Esophagus squamous epithelium (tissue), 5 donors: ENCODE results near the gene GLA. TPM values are rescaled to one million over a fixed set of nuclear protein-coding genes. Genes with fewer than 3 reads are reported as not detected.

Experiments used
- DNase-seq: peaks from one replicate; lab custom pipeline; 2025; lab: John Stamatoyannopoulos, UW
- H3K27ac ChIP-seq, 4 donors: fragments of 200-600 bp; sonication (generic); one replicate each; pipeline ENCODE4 v1.5.1; 2016 to 2019; ENCODE audit warnings: mild to moderate bottlenecking in 1 of 4
- H3K27me3 ChIP-seq, 4 donors: fragments of 200-600 bp; sonication (generic); 1 replicate in 3 of 4; 2 replicates in 1 of 4; pipeline versions ENCODE4 v1.5.1 to v1.6.0; 2017 to 2021; ENCODE audit warnings: antibody characterized with exemption in 1 of 4
- H3K36me3 ChIP-seq, 3 donors: fragments of 200-600 bp; sonication (generic); one replicate each; pipeline ENCODE4 v1.5.1; 2016 to 2019
- H3K4me1 ChIP-seq, 3 donors: fragments of 200-600 bp; sonication (generic); one replicate each; pipeline ENCODE4 v1.5.1; 2017 to 2019
- H3K4me3 ChIP-seq, 4 donors: fragments of 200-600 bp; sonication (generic); 1 replicate in 3 of 4; 2 replicates in 1 of 4; pipeline ENCODE4 v1.5.1; 2016 to 2019; ENCODE audit warnings: mild to moderate bottlenecking in 2 of 4, moderate library complexity in 1 of 4
- H3K9me3 ChIP-seq, 3 donors: fragments of 200-600 bp; sonication (generic); one replicate each; pipeline ENCODE4 v1.5.1; 2016 to 2019
- POLR2A ChIP-seq, 4 donors: fragments of 450-650 bp; IDR thresholded peaks; one replicate each; pipeline ENCODE4 v1.6.1; 2017; ENCODE audit warnings: antibody characterized with exemption in 4 of 4, mild to moderate bottlenecking in 4 of 4, moderate library complexity in 3 of 4
- WGBS, 2 donors: methylation state at CpG; one replicate each; pipeline ENCODE4 v1.1.5; 2018; 5-methylcytosine and 5-hydroxymethylcytosine counted together
- intact Hi-C: fragments of 100-400 bp; cut with DNase I; formaldehyde crosslinking; loops from one replicate; pipeline ENCODE4 v1.15.0; 2022
- total RNA-seq, 4 donors: library from RNA; depleted of rRNA; stranded (reverse); fragments of >200 nt; gene quantifications; one replicate each; pipeline ENCODE4 v1.1.0, GENCODE V29; 2016
- TF ChIP-seq, protein P1 (sequence below), 6 experiments: fragments of 450-650 bp in 4 of 6; fragments of 200-600 bp in 2 of 6; sonication (generic) in 2 of 6; IDR thresholded peaks; one replicate each; pipeline ENCODE4 v1.5.1; 2016 to 2019; ENCODE audit warnings: antibody characterized with exemption in 6 of 6, mild to moderate bottlenecking in 4 of 6, moderate library complexity in 4 of 6
- donor health status: DM: yes; HTN: yes; CAD: no.

Gene GLA
- total RNA-seq, 4 donors from 2014 or later = 12.2 to 32.8 (median 21.9) TPM

DNA sequence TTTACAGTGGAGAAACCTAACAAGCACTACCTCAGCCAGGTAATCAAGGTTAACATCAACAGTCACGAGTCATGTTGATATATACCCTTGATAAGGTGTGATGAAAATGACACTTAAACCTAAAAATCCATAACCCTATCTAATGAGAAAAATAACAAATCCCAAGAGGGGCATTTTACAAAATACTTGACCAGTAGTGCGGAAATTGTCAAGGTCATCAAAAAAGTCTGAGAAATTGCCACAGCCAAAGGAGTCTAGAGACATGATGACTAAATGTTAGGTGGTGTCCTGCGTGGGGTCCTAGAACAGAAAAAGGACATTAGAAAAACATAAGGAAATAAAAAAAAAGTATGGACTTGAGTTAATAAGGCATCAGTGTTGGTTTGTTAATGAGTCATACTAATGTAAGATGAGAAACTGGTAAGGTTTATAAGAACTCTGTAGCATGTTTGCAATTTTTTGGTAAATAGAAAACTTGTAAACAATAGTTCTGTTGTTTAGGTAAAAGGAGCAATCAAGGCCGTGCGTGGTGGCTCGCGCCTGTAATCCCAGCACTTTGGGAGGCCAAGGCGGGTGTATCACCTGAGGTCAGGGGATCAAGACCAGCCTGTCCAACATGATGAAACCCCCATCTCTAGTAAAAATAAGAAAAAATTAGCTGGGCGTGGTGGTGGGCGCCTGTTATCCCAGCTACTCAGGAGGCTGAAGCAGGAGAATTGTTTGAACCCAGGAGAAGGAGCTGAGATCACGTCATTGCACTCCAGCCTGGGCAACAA is 14.0 kb downstream of the GLA start:
- TF ChIP-seq, protein P1, sequence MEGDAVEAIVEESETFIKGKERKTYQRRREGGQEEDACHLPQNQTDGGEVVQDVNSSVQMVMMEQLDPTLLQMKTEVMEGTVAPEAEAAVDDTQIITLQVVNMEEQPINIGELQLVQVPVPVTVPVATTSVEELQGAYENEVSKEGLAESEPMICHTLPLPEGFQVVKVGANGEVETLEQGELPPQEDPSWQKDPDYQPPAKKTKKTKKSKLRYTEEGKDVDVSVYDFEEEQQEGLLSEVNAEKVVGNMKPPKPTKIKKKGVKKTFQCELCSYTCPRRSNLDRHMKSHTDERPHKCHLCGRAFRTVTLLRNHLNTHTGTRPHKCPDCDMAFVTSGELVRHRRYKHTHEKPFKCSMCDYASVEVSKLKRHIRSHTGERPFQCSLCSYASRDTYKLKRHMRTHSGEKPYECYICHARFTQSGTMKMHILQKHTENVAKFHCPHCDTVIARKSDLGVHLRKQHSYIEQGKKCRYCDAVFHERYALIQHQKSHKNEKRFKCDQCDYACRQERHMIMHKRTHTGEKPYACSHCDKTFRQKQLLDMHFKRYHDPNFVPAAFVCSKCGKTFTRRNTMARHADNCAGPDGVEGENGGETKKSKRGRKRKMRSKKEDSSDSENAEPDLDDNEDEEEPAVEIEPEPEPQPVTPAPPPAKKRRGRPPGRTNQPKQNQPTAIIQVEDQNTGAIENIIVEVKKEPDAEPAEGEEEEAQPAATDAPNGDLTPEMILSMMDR (IDR thresholded peaks at IDR 0.05) = no peak
- no peak for TF ChIP-seq POLR2A (IDR thresholded peaks at IDR 0.05)
- WGBS, 2 donors = 79 to 80% methylated on average over 11 of the region's 11 CpGs
- H3K27me3 ChIP-seq = no peaks in the 10 kb centered on the region
- no peak for DNase-seq
- H3K4me3 ChIP-seq = no peak overlapping the region
- peaks cover 0 to 11% (median 0%) of the 10 kb centered on the region in 3 donors for H3K36me3 ChIP-seq
- H3K27ac ChIP-seq = no peak overlapping the region
- peaks cover 0 to 21% (median 7%) of the 10 kb centered on the region in 3 donors for H3K4me1 ChIP-seq
- H3K9me3 ChIP-seq = no peaks in the 10 kb centered on the region
- intact Hi-C loops = no loop called here

DNA sequence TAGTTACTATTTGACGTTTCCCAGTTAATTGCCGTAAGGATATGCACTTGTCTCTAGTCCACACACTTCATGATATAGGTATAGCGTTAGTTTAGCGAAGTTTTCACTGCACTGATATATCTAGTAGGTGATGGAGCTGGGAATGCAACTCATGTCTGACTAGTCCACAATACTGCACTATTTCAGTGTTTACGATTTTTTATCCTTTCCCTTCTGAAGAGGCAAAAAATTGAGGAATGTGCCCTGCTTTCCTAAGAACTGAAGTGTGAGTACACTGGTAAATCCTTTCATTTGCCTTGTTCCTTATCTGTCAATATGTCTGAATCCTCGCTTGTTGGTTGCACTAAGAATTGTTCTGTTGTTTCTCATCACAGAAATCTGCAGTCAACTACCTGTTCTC is 15.9 kb downstream of the GLA start:
- no peaks in the 10 kb centered on the region for H3K9me3 ChIP-seq
- WGBS, 2 donors = 22 to 50% methylated on average over 5 to 6 of the region's 6 CpGs
- peaks cover 0 to 14% (median 7%) of the 10 kb centered on the region in 3 donors for H3K4me1 ChIP-seq
- H3K27me3 ChIP-seq = no peaks in the 10 kb centered on the region
- TF ChIP-seq POLR2A (IDR thresholded peaks at IDR 0.05) = no peak
- TF ChIP-seq, protein P1 (IDR thresholded peaks at IDR 0.05) = no peak
- intact Hi-C loops = no loop called here
- H3K27ac ChIP-seq = peak overlapping the region; percentile 75 to 86 (median 84)
- no peak for DNase-seq
- H3K36me3 ChIP-seq = peaks cover 0 to 11% (median 0%) of the 10 kb centered on the region in 3 donors
- peak overlapping the region; percentile 44 to 70 (median 58) for H3K4me3 ChIP-seq

DNA sequence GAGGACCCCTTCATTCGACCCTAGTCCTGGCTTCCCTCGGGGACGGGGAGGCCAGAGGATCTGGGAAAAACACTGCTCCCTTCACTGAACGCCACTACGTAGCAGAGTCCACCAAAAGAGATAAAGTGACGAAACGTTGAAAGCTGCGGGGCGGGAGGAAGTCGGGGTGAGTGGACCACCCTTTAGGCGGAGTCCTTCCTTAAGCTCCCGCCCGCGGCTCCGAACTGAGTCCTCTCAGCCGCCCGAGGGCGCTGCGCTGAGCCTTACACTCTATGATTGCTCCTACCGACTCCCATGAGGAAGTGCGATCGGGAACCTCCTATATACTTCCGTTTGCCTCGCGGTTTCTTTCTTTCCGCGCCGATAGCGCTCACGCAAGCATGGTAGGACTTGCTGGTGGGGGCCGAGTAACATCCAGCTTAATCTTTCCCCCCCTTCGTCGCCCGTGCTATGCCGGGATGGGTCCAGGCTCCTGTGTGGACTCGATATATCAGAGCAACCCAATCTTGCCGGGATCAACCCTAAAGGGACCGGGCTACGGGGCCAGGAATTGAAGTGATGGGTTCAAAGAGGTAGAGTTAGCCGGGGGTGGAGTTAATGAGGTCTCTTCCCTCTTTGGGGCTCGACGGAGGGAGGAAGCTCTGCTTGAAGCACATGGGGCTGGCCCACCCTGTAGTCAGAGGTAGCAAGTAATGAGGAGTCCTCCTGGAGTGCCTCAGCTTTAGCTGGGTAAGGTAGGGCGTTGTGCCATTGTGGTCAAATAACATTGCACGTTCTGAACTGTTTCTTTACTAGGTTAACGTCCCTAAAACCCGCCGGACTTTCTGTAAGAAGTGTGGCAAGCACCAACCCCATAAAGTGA is 16.8 kb downstream of the GLA start, which contains the start of gene RPL36A:
Gene RPL36A (plus strand): TSS at position 348 of the 862 bp plus-strand sequence. CDS start 33 bp downstream, at position 381.
- Histone ChIP-seq H3K36me3 (peaks cover 0 to 11% (median 0%) of the 10 kb centered on the region in 3 donors), H3K4me3 (peak within 1 kb of the TSS; percentile 44 to 70 (median 58)), H3K27ac (peak within 1 kb of the TSS; percentile 75 to 86 (median 84)), H3K27me3 (no peaks in the 10 kb centered on the region), H3K4me1 (peaks cover 0 to 14% (median 7%) of the 10 kb centered on the region in 3 donors), H3K9me3 (no peaks in the 10 kb centered on the region)
- 0 to 35% methylated on average over 15 to 27 of the region's 47 CpGs for WGBS, 2 donors
- TF ChIP-seq, protein P1 (IDR thresholded peaks at IDR 0.05) = peak; percentile 45 to 70 (median 56)
- peak in 3 of 4 donors; percentile 49 to 85 (median 74) for TF ChIP-seq POLR2A (IDR thresholded peaks at IDR 0.05)
- DNase-seq = peak; percentile 27
- intact Hi-C loops = no loop called here

DNA sequence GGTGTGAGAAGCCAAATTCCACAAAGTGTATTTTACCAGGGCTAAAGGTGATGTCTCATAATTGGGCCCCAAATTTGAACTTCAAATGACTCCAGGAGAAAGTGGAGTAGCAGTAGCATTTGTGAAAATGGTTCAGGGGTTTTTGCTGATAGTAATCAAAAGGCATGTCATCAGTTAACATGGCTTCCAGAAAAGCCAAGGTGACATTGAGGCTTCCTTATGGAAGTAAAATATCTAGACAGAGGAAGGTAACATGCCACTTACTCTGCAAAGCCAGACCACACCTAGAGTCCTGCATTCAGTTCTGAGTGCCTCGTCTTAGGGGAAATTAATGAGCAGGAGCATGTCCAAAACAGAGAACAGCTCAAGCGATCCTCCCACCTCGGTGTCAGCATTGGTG is 19.1 kb downstream of the GLA start:
- Histone ChIP-seq H3K4me3 (no peak overlapping the region), H3K4me1 (peaks cover 0 to 14% (median 7%) of the 10 kb centered on the region in 3 donors), H3K9me3 (no peaks in the 10 kb centered on the region), H3K36me3 (peaks cover 0 to 11% (median 0%) of the 10 kb centered on the region in 3 donors), H3K27me3 (no peaks in the 10 kb centered on the region), H3K27ac (no peak overlapping the region)
- WGBS, 2 donors = 70 to 86% methylated on average over 2 to 3 of the region's 3 CpGs
- TF ChIP-seq, protein P1 (IDR thresholded peaks at IDR 0.05) = no peak
- no peak for TF ChIP-seq POLR2A (IDR thresholded peaks at IDR 0.05)
- intact Hi-C loops = no loop called here
- DNase-seq = no peak
